ENCODE measurements around the gene CD82. TPM values are rescaled to one million over a fixed set of nuclear protein-coding genes. Genes with fewer than 3 reads are reported as not detected.

Gene CD82
- total and polyA plus RNA-seq, 2 of the 8 experiments (the other 6 are each of a cell fraction or from before 2014, with no cell fraction given) = 7.9 to 10.3 TPM

DNA sequence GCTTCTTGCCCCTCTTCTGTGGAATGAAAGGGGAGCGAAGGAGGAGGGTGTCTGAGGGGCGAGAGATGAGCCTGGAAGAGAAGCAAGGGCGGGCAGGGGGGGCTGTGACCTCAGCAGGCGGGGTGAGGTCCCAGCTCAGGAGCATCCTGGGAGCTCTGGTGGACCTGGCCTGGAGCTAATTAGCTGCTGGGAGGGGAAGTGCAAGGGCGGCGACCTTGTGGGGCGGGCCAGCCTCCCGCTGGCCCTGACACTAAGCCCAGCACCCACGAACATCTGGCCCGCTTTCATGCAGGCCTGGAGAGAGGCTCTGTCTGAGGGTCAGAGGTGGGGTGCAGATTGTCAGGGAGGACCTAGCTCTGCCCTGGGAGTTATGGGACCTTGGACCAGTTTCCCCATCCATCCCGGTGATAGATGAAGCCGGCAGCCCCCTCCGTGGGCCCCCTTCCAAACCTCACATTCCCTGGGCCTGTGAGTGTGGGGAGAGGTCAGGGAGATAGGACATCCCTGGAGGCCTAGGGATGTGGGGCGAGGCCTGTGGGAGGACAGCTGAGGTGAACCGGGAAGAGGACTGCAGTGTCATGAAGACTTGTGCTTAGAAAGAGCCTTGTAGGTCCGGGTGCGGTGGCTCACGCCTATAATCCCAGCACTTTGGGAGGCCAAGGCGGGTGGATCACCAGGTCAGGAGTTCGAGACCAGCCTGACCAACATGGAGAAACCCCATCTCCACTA lies 28.5 kb upstream of the CD82 start:
- no peak overlapping the region for H2AFZ ChIP-seq (ENCODE audit: low read length)
- H3K27me3 ChIP-seq (replicated peaks in 1 of 4; ENCODE audit: control insufficient read depth in 3 of 4, extremely low read depth in 1 of 4, insufficient read depth in 3 of 4, low read length in 3 of 4) = peaks cover 0 to 6% (median 3%) of the 10 kb centered on the region in 4 experiments; a peak in 2 of 7 replicates
- 82% methylated on average over 16 of the region's 20 CpGs; no CpG with 5 or more reads in 1 of the 2 experiments for WGBS, 2 experiments (ENCODE audit: extremely low coverage in 1 of 2, insufficient coverage in 1 of 2, insufficient read length in 1 of 2, insufficient replicate concordance in 2 of 2, low coverage in 1 of 2, low lambda C conversion rate in 2 of 2, missing lambda C conversion rate in 1 of 2)
- DNase-seq (ENCODE audit: low read depth in 1 of 2, low spot score in 2 of 2) (no peak), FAIRE-seq (no peak)
- H3K4me1 ChIP-seq (replicated peaks in 1 of 4; ENCODE audit: control insufficient read depth in 3 of 4, insufficient read depth in 4 of 4, low read length in 3 of 4) = peaks cover 2 to 11% (median 3%) of the 10 kb centered on the region in 4 experiments; a peak in 6 of 7 replicates
- no peak overlapping the region for H3K4me2 ChIP-seq (ENCODE audit: insufficient read depth in 1 of 2, low read depth in 2 of 2, low read length in 2 of 2)
- no peak overlapping the region for H3K56ac ChIP-seq (replicated peaks; ENCODE audit: insufficient read length, low read depth, low read length)
- H4K5ac ChIP-seq (ENCODE audit: insufficient read length, low read depth, low read length) = no peak overlapping the region
- no peaks in the 10 kb centered on the region for H3K79me2 ChIP-seq (ENCODE audit: control insufficient read depth in 1 of 2, insufficient read depth in 2 of 2, low read length in 2 of 2)
- H2BK15ac ChIP-seq (ENCODE audit: low read length) = no peak overlapping the region
- no peak overlapping the region for H2BK12ac ChIP-seq (ENCODE audit: low read depth, low read length)
- no peak overlapping the region for H3K27ac ChIP-seq (ENCODE audit: low read depth, low read length)
- H3K4me3 ChIP-seq (ENCODE audit: extremely low read depth in 1 of 4, insufficient read depth in 2 of 4, low read depth in 3 of 4, low read length in 4 of 4) = no peak overlapping the region
- no peak overlapping the region for H3K14ac ChIP-seq (ENCODE audit: insufficient read length)
- no peak overlapping the region for H2BK120ac ChIP-seq (replicated peaks; ENCODE audit: low read depth, low read length)
- POLR2A ChIA-PET (ENCODE audit: partially characterized antibody) = no interaction called here
- no peak overlapping the region for H3K23ac ChIP-seq (ENCODE audit: insufficient read length)
- no peak overlapping the region for H3K4ac ChIP-seq (replicated peaks; ENCODE audit: insufficient read length, low read depth, low read length)
- no peak overlapping the region for H2BK20ac ChIP-seq (ENCODE audit: low read length)
- no peak overlapping the region for H4K8ac ChIP-seq (ENCODE audit: extremely low read depth, insufficient read depth, low read length)
- no peak overlapping the region for H4K91ac ChIP-seq (replicated peaks; ENCODE audit: insufficient read length, low read length)
- H3K9me3 ChIP-seq (ENCODE audit: insufficient read depth in 2 of 2, low read depth in 1 of 2, low read length in 1 of 2) = no peaks in the 10 kb centered on the region
- H2AK5ac ChIP-seq (ENCODE audit: low read depth, low read length) = no peak overlapping the region
- no peaks in the 10 kb centered on the region for H3K79me1 ChIP-seq (ENCODE audit: low read depth, low read length)
- H3K36me3 ChIP-seq (ENCODE audit: control insufficient read depth in 2 of 4, insufficient read depth in 4 of 4, low read length in 3 of 4) = no peaks in the 10 kb centered on the region
- H3K23me2 ChIP-seq (ENCODE audit: low read depth, low read length) = no peaks in the 10 kb centered on the region
- no peak overlapping the region for H3K18ac ChIP-seq (ENCODE audit: extremely low read depth, low read length)
- H3K9ac ChIP-seq (replicated peaks in 1 of 4; ENCODE audit: extremely low read depth in 1 of 4, low read depth in 3 of 4, low read length in 3 of 4) = no peak overlapping the region
- H2BK5ac ChIP-seq (ENCODE audit: low read depth, low read length) = no peak overlapping the region
- CTCF ChIA-PET (ENCODE audit: partially characterized antibody) = interaction anchor here (0.8 to 7.8 kb wide), 19 partner anchors 13 to 442 kb away, joined by 3 to 120 read pairs (median 3); partner anchors contain the start of gene EXT2
- H4K20me1 ChIP-seq (replicated peaks in 1 of 2; ENCODE audit: control insufficient read depth in 1 of 2, insufficient read depth in 2 of 2, low read length in 2 of 2) = no peaks in the 10 kb centered on the region
- TF ChIP-seq SP1 (IDR thresholded peaks at IDR 0.05; ENCODE audit: low read depth, low read length) (no peak), BRCA1 (IDR thresholded peaks at IDR 0.05; ENCODE audit: low read depth, low read length) (no peak), KDM1A (IDR thresholded peaks at IDR 0.05; ENCODE audit: borderline replicate concordance, low read length) (no peak), EZH2 (IDR thresholded peaks at IDR 0.05; ENCODE audit: low read depth, low read length, severe bottlenecking) (no peak), JUND (IDR thresholded peaks at IDR 0.05; ENCODE audit: low read length) (no peak)
